Muscle of leg (tissue), 11 donors: ENCODE data around the gene NRAP. TPM values are rescaled to one million over a fixed set of nuclear protein-coding genes. Genes with fewer than 3 reads are reported as not detected.

Experiments used
- DNase-seq: peaks from one replicate; pipeline ENCODE4 v3.0.0; 2013
- H3K27ac ChIP-seq: one replicate; pipeline ENCODE4 v1.5.1; 2013; ENCODE audit warnings: mild to moderate bottlenecking, low read length, control low read depth
- H3K27me3 ChIP-seq: one replicate; pipeline ENCODE4 v1.6.1; 2013; ENCODE audit warnings: low read length; ENCODE audit not compliant: control insufficient read depth, insufficient read depth
- H3K36me3 ChIP-seq: one replicate; pipeline ENCODE4 v1.6.1; 2013; ENCODE audit warnings: low read length; ENCODE audit not compliant: control insufficient read depth, insufficient read depth
- H3K4me1 ChIP-seq: one replicate; pipeline ENCODE4 v1.6.1; 2013; ENCODE audit warnings: low read length; ENCODE audit not compliant: control insufficient read depth, insufficient read depth
- H3K4me3 ChIP-seq: one replicate; pipeline ENCODE4 v1.5.1; 2013; ENCODE audit warnings: low read length, control low read depth
- H3K9me3 ChIP-seq: replicated peaks from 2 replicates; pipeline ENCODE4 v1.6.1; 2013; ENCODE audit warnings: low read depth, low read length; ENCODE audit not compliant: control insufficient read depth
- WGBS: methylation state at CpG from one replicate; pipeline ENCODE4 v1.1.5; 2013; ENCODE audit warnings: missing lambda C conversion rate; ENCODE audit not compliant: insufficient coverage; 5-methylcytosine and 5-hydroxymethylcytosine counted together
- polyA plus RNA-seq, 8 donors: library from polyadenylated mRNA; unstranded; fragments of 120-200 nt; gene quantifications; one replicate each; pipeline versions ENCODE4 v1.2.1 to v1.2.3, GENCODE V29; 2013; ENCODE audit warnings: inconsistent platforms in 1 of 8, low replicate concordance in 1 of 8; ENCODE audit not compliant: insufficient read length in 8 of 8, insufficient read depth in 1 of 8
- total RNA-seq: library from RNA; stranded (reverse); fragments of 120-200 nt; gene quantifications from one replicate; pipeline ENCODE4 v1.2.4, GENCODE V29; 2013

NRAP gene
- total and polyA plus RNA-seq, 9 donors = 2.6 to 17.5 (median 7.2) TPM

DNA sequence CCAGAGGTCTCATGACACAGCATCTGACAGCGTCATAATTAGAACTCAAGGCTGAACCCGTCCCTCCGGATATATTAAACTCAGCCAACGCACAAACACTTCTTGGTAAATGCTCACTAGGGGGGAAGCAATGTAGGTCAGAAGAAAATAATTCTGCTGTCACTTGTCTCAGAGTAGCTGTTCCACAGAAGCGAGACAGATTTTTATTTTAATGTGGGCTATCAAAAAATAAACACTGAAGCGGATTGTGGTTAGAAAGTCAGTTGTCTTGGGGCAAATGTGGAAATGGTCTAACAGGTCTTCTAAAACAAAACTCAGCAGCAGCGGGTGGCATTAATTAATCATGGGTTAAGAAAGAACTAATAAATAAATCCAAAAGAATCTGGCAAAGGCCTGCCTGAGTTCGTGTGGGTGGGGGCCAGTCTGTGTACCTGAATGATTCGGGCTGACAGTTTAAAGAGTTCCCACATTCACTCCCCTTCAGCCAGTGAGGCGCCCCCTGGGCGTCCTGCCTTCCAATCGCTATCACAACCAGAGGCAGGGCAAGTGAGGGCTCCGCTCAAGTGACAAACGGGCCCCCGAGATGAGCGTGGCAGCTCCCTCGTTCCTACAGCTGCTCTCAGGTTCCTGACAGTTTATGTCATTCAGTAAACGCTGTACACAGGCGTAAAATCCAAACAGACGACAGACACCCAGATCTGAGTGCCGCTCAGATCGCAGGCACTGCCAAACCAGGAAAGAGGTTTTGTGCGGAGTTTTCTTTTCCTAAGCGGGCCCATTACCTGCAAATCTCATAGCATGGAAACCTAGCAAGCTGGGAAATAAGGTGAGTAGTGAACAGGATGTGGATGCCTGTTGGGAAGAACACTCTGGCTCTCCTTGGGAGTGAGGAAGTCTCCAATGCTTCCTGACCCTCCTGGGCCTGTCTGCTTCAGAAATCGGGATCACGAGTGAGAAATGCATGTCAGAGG lies 52.9 kb downstream of the NRAP start:
- no peaks in the 10 kb centered on the region for H3K9me3 ChIP-seq
- peak; percentile 11 for DNase-seq
- no peaks in the 10 kb centered on the region for H3K36me3 ChIP-seq
- WGBS = 20% methylated on average over 13 of the region's 26 CpGs
- no peak overlapping the region for H3K27ac ChIP-seq
- H3K4me1 ChIP-seq = peaks cover 16% of the 10 kb centered on the region
- peaks cover 18% of the 10 kb centered on the region for H3K27me3 ChIP-seq
- no peak overlapping the region for H3K4me3 ChIP-seq

DNA sequence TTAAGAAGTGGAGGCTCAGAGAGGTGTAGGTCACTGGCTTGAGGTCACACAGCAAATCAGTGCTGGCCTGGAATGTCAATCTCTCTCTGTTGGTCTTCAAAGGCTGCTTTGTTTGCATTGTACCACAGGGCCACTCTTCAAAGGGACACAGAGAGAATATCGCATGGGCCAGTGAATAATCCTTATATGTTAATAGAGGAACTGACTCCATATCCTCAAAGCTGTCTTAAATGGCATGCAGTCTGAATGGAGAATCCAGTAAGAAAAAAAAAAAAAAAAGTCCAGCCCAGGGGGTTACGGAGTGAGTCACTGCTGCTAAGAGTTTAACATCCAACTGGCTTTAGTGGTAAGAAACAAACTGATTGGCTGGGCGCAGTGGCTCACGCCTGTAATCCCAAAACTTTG lies 54.1 kb downstream of the NRAP start:
- no peak overlapping the region for H3K4me3 ChIP-seq
- peaks cover 9% of the 10 kb centered on the region for H3K27me3 ChIP-seq
- peaks cover 16% of the 10 kb centered on the region for H3K4me1 ChIP-seq
- H3K36me3 ChIP-seq = no peaks in the 10 kb centered on the region
- H3K9me3 ChIP-seq = no peaks in the 10 kb centered on the region
- no peak overlapping the region for H3K27ac ChIP-seq
- 73% methylated on average over 3 of the region's 4 CpGs for WGBS
- no peak for DNase-seq

DNA sequence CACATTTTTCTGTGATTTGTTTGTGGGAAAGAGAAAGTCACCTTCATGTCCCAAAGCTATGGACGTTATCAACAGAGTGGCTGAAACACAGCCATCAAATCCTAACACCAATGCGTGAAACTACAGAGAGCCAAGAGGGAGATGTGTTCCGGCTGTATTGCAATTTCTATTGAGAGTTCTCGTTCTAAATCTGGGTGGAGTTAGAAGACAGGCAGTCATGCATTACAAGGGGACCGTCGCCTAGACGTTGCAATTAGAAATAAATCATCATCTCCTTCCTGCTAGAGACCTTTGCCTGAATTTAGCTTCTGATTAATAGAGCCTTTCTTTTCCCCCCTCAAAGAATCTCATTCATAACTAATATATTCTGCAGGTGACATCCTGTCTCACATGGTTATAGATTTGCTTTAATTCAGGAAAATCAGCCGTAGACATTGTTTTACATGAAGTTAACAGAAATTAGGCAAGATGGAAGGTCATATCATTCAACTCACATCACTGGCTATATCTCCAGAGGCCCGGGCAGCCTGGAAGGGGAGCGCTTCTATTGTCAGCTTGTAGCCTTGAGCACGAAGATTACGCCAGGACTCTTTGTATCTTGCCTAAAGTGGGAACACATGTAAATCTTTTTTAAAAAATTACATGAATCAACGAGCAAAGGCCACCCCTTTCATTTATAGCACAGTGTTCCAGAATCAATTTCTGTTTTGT lies 58.4 kb downstream of the NRAP start:
- no peak overlapping the region for H3K4me3 ChIP-seq
- H3K9me3 ChIP-seq = no peaks in the 10 kb centered on the region
- H3K27me3 ChIP-seq = peaks cover 9% of the 10 kb centered on the region
- no peak for DNase-seq
- H3K36me3 ChIP-seq = no peaks in the 10 kb centered on the region
- no peak overlapping the region for H3K27ac ChIP-seq
- 57% methylated on average over 4 of the region's 13 CpGs for WGBS
- no peaks in the 10 kb centered on the region for H3K4me1 ChIP-seq

DNA sequence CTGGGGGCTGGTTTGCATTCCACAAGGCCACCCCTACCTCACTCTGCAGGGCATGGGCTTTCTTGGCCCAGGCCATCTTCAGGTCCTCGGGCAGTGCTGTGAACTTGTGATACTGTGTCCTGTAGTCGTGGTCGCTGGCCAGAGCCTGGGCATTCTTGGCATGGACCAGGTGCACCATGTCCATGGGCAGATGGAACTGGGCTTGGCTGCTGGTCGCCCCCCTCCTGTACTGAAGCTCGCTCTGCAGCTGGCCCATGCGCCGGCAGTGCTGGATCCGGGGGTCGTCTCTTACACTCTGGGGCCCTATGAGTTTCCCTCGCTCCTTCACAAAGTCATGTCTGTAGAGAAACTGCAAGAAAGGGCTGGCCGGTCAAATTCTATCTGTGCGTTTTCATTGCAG lies 59.3 kb downstream of the NRAP start:
- Histone ChIP-seq H3K27me3 (peaks cover 9% of the 10 kb centered on the region), H3K4me1 (no peaks in the 10 kb centered on the region), H3K27ac (no peak overlapping the region), H3K4me3 (no peak overlapping the region), H3K36me3 (no peaks in the 10 kb centered on the region), H3K9me3 (no peaks in the 10 kb centered on the region)
- 85% methylated on average over 5 of the region's 12 CpGs for WGBS
- no peak for DNase-seq

DNA sequence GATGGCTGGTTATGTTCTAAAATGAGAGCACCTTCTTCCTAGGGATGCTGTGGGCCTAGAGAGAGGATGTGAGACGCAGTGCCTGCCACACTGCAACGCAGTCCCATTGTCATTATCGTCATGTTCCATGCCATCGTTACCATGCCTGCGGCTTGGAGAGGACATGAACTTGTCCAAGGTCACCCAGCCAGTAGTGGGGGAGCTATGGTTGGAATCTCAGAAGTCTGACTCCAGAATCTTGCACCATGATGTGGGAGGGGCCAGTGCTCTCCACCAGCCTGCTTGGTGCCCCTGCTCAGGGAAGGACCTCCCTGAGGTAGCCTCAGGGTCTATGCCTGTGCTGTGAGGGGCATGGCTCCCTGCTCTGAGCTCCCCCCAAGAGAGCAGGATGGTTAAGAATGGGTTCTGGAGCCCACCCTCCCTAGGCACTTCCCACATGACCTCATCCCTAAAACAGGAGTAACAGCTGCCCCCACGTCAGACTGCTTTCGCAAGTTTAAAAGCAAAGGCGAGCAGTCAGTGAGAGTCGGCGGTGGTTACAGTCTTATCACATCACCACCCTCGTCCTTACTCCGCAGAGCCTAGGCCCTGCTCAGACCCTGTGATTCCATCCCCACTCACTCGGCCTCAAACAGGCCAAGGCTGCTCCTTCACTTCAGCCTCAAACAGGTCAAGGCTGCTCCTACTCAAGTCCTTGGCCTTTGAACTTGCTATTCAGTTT lies 60.6 kb downstream of the NRAP start:
- H3K36me3 ChIP-seq = no peaks in the 10 kb centered on the region
- WGBS = 84% methylated on average over 13 of the region's 13 CpGs
- H3K27ac ChIP-seq = no peak overlapping the region
- no peak for DNase-seq
- H3K4me3 ChIP-seq = no peak overlapping the region
- no peaks in the 10 kb centered on the region for H3K4me1 ChIP-seq
- H3K9me3 ChIP-seq = no peaks in the 10 kb centered on the region
- H3K27me3 ChIP-seq = peaks cover 4% of the 10 kb centered on the region

DNA sequence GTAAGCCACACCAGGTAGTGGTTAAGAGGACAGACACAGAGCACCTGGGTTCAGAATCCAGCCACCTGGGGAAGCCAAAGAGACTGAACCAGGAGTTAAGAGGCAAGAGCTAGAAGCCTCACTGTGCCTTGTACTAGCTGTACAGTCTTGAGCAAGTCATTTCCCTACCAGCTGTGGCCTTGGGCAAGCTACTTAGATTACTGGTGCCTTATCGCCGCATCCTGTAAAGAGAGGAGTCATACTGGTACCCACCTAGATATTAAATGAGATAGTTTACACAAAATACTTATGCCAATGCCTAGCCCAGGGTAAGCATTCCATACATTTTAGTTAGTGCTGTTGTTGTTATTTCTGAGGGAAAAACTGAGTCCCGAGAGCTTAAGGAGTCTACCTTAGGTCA lies 63.3 kb downstream of the NRAP start:
- no peak overlapping the region for H3K4me3 ChIP-seq
- 80% methylated on average over 1 of the region's 3 CpGs for WGBS
- H3K27ac ChIP-seq = no peak overlapping the region
- peaks cover 9% of the 10 kb centered on the region for H3K27me3 ChIP-seq
- H3K4me1 ChIP-seq = no peaks in the 10 kb centered on the region
- no peaks in the 10 kb centered on the region for H3K36me3 ChIP-seq
- no peak for DNase-seq
- no peaks in the 10 kb centered on the region for H3K9me3 ChIP-seq

DNA sequence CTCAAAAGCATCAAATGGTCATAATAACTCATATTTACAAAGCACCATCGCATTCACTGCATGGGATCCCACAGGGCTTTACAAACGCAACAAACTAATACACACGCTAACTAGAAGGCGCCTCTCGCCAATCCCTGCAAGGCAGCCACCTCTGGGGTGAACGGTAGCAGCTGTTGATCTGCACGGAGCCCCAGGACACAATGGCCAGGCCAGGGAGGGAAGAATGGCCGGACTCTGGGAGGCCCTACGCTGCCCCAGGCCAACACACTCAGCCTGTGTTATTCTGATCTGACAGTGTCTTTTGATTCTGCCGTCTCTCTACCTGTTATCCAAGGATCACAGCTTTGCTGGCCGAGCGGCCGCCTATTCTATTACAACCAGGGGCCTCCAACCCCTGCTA lies 69.2 kb downstream of the NRAP start:
- H3K4me3 ChIP-seq = no peak overlapping the region
- H3K27me3 ChIP-seq = peaks cover 4% of the 10 kb centered on the region
- H3K36me3 ChIP-seq = no peaks in the 10 kb centered on the region
- DNase-seq = no peak
- no peaks in the 10 kb centered on the region for H3K9me3 ChIP-seq
- WGBS = 70% methylated on average over 10 of the region's 13 CpGs
- H3K4me1 ChIP-seq = peaks cover 9% of the 10 kb centered on the region
- no peak overlapping the region for H3K27ac ChIP-seq

DNA sequence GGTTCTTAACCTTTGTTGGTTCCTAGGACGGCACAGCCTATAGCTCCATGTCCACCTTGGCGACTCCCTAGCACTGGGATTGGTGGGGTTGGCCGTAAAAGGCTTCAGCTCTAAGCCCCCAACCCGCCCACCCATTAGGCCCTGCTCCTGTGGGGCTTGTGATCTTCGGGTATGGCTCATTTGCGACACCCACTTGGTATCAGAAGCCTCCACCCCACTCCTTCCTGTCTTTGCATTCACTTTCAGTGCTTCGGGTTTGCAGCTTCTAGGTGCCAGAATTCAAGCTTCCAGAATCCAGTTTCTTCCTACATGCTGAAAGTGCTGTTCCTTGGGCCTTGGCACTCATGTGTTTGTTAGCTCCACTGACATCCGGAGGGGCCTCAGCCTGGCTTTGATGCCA lies 71.5 kb downstream of the NRAP start:
- Histone ChIP-seq H3K27ac (no peak overlapping the region), H3K4me1 (peaks cover 13% of the 10 kb centered on the region), H3K4me3 (no peak overlapping the region), H3K27me3 (peaks cover 2% of the 10 kb centered on the region), H3K9me3 (no peaks in the 10 kb centered on the region), H3K36me3 (no peaks in the 10 kb centered on the region)
- DNase-seq = no peak
- 53% methylated on average over 5 of the region's 8 CpGs for WGBS

DNA sequence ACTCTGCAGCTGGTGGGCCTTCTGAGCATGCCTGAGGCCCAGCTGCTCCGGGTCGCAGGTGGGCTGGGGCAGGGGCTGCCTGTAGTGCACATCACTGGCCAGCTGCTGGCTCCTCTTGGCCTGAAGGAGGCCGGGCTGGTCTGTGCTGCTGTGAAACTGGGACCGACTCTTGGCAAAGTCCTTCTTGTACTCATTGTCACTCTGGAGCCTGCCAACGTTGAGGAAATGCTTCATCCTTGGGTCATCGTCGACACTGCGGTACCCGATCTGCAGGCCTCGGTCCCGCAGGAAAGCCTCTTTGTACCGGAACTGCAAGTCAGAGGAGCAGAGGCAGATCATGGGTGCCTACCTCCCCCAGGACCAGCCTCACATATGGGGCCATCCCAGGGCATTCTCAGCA lies 73.3 kb downstream of the NRAP start:
- no peaks in the 10 kb centered on the region for H3K27me3 ChIP-seq
- H3K9me3 ChIP-seq = no peaks in the 10 kb centered on the region
- DNase-seq = peak; percentile 16
- 64% methylated on average over 12 of the region's 12 CpGs for WGBS
- H3K36me3 ChIP-seq = no peaks in the 10 kb centered on the region
- H3K4me1 ChIP-seq = peaks cover 13% of the 10 kb centered on the region
- H3K4me3 ChIP-seq = no peak overlapping the region
- H3K27ac ChIP-seq = no peak overlapping the region
